ENCODE data around the gene FBLIM1.
A peak's percentile ranks its signal among the peaks of the same experiment; 100 is the strongest.

Gene FBLIM1

GRCh38 chr1:15758343-15758931, at the start of gene FBLIM1:
Gene FBLIM1, plus strand, starts transcription at chr1:15758795. Its CDS starts 6,189 bp downstream, at chr1:15764984.
- DNase-seq (ENCODE audit: low read depth), result no peak

- no peak for DNase-seq (ENCODE audit: low read depth)
Measured at GRCh38 chr1:15709226-15709625, 49.4 kb upstream of the FBLIM1 start.

- no peak for DNase-seq (ENCODE audit: low read depth)
Measured at GRCh38 chr1:15712168-15712567, 46.4 kb upstream of the FBLIM1 start.

- peak; percentile 34 for DNase-seq (ENCODE audit: low read depth)
Measured at GRCh38 chr1:15714406-15715136, 44.0 kb upstream of the FBLIM1 start.

- DNase-seq (ENCODE audit: low read depth), result no peak
Measured at GRCh38 chr1:15717418-15718125, 41.0 kb upstream of the FBLIM1 start.

- no peak for DNase-seq (ENCODE audit: low read depth)
Measured at GRCh38 chr1:15718199-15718601, 40.4 kb upstream of the FBLIM1 start.

DNA sequence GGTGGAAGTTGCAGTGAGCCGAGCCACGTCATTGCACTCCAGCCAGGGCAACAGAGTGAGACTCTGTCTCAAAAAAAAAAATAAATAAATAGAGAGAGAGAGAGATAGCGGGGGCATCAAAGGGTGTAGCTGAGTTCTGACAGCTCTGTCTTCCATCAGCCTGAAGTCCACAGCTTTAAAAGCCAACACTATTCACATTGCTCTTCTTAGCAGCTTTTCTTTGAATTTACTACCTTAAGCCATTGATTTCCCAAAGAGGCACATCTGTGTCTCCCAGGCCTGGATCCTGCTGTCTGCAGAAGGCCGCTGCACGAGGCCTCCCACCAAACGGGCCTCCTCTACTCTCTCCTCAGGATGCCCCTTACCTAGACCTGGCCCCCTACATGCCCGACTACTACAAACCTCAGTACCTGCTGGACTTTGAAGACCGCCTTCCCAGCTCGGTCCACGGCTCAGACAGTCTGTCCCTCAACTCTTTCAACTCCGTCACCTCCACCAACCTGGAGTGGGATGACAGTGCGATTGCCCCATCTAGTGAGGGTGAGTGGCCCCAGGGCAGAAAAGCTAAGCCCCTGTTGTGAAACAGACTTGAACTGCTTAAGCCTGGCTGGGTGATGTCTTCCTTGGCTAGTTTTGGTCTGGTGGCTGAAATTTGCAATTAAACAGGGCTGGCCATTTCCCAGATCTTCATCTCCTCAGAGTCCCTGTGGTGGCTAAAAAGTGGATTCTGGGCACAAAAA, 39.0 kb upstream of the FBLIM1 start:
- no peak for DNase-seq (ENCODE audit: low read depth)

- DNase-seq (ENCODE audit: low read depth), result no peak
Measured at GRCh38 chr1:15720861-15721260, 37.7 kb upstream of the FBLIM1 start.

DNA sequence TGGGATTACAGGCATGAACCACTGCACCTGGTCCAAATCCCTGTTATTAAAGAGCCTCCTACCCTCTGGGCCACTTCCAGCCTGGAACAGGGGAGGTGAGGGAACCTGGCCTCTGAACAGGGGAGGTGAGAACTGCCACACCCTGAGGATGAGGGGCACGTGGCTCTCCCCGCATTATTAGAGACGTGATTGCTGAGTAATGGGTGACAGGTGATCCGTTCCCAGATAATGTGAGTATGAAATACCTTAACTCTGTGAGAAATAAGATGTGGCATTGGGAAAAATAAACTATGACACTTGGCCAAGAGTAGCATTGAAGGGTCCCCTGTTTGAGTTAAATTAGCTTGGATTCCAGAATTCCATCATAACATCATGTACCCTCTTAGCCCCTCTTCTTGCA, 36.2 kb upstream of the FBLIM1 start:
- DNase-seq (ENCODE audit: low read depth), result no peak

GRCh38 chr1:15722836-15723532, 35.6 kb upstream of the FBLIM1 start:
- no peak for DNase-seq (ENCODE audit: low read depth)

GRCh38 chr1:15723631-15724246, 34.9 kb upstream of the FBLIM1 start:
- DNase-seq (ENCODE audit: low read depth), result no peak

DNA sequence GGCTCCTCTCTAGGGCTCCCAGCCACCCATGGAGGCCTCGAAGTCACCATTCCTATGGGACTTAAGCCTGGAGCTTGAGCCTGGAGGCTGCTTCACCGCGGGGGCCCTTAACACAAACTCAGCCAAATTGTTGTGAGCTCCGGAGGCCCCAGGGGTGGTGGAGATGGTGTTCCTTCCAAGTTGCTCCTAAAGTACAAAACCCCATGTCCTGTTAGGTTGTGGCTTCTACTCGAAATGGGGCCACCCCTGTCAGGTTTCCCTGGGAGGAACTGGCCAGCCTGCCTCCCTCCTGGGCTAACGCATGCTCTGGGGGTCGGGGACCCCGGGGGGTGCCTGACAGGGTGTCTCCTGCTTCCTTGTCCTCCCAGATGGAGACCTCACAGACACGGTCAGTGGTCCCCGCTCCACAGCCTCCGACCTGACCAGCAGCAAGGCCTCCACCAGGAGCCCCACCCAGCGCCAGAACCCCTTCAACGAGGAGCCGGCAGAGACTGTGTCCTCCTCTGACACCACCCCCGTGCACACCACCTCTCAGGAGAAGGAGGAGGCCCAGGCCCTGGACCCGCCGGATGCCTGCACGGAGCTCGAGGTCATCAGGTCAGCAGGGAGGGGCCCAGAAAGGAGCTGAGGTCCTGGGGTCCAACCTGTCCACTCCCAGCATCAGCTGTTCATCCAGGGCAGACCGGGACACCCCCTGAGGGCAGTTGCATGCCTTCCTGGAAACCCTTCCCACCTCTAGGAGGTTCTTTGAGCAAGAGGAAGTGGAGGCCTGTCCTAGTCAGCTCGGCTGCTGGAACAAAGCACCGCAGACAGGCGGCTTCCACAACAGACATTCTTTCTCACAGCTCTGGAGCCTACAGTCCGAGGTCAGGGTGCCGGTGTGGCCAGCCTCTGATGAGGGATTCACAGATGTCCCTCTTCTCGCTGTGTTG, 33.4 kb upstream of the FBLIM1 start:
- no peak for DNase-seq (ENCODE audit: low read depth)

GRCh38 chr1:15726508-15726907, 32.1 kb upstream of the FBLIM1 start:
- DNase-seq (ENCODE audit: low read depth), result no peak

GRCh38 chr1:15727021-15727420, 31.6 kb upstream of the FBLIM1 start:
- no peak for DNase-seq (ENCODE audit: low read depth)

DNA sequence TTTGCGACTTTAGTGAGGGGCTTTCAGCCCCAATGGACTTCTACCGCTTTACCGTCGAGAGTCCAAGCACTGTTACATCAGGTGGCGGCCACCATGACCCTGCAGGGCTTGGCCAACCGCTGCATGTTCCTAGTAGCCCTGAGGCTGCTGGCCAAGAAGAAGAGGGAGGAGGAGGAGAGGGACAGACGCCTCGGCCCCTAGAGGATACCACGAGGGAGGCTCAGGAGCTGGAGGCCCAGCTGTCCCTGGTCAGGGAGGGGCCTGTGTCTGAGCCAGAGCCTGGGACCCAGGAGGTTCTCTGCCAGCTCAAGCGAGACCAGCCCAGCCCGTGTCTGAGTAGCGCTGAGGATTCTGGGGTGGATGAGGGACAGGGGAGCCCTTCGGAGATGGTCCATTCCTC, 31.2 kb upstream of the FBLIM1 start:
- no peak for DNase-seq (ENCODE audit: low read depth)

DNA sequence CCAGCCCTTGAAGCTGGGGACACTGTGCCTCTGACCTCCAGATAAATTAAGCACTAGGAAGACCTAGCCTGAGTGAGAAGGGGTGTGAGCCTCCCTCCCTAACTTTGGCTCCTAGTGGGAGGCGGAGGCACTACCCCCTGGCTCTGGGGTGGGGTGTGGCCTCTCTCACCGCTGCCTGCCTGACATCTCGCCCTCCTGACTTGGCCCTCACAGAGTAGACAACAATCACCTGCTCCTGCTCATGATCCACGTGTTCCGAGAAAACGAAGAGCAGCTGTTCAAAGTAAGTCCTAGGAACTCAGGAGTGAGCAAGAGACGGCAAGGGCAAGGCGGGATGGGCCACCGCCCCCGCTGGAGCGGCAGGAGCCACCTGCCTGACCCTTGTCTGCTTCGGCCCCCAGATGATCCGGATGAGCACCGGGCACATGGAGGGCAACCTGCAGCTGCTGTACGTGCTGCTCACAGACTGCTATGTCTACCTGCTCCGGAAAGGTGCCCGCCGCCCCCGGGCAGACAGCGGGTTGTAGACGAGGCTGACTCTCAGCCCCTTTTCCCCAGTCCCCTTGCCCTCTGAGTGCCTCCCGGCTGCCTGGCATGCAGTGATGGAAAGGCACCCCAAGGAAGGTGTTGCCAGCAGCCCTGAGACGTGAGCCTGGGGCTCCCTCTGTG, 30.6 kb upstream of the FBLIM1 start:
- DNase-seq (ENCODE audit: low read depth), result no peak

DNA sequence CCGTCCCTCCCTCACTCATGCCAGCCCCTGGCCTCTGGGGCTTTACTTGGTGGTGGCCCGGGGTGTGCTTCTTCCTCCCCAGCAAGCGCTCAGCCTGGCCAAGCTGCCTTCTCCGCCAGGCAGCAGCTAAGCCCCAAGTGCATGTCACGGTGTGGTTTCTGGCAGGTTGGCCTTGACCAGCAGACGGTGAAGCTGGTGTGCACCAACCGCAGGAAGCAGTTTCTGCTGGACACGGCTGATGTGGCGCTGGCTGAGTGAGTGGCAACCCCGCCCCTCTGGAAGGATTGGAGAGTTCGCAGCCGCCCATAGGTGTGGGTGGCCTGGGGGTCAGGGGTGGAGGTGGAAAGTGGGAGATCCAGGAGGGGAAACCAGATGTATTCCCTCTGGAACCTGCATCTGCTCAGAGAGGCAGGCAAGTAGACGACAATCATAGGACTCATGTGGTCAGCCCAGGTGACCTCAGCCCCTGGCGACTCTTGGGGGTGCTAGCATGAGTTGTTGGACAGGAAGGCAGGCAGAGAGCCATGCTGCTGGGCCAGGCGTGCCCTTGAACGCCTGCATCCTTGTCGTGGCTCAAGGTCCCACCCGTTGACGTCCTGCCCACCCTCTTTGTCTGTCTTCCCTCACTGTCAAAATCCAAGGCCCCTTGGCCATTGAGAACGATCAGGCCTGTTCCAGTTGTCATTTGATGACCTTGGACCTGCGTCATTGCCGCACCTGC, 29.5 kb upstream of the FBLIM1 start:
- DNase-seq (ENCODE audit: low read depth), result no peak

GRCh38 chr1:15730423-15730822, 28.2 kb upstream of the FBLIM1 start:
- no peak for DNase-seq (ENCODE audit: low read depth)

DNA sequence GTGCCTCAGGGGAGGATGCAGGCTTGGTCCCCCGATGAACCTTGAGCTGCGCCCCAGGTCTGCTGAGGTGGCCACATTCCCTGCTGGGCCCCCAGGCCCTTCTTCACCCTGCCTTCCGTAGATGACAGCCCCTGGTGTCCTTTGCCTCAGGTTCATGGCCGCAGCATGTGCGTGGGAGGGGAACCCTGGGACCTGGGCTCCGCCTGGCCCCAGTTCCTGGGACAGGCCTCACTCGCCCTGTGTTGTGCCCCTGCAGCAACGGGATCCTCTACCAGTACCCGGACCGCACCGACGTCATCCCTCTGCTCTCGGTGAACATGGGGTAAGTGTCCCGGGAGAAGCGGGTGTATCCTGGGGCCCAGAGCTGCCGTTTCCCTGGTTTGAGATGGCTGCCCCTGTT, 27.7 kb upstream of the FBLIM1 start:
- no peak for DNase-seq (ENCODE audit: low read depth)
